HCEC 1CT (cell line): ENCODE results near the gene CYTH3.
"Not testable (repeated sequence)": the region's sequence is repeated elsewhere in the genome, so short reads cannot be mapped to it uniquely, and the experiment has no call there.

Experiments
- DNase-seq: peaks from one replicate; pipeline ENCODE4 v3.0.0-alpha.2; 2017

CYTH3 gene

DNA sequence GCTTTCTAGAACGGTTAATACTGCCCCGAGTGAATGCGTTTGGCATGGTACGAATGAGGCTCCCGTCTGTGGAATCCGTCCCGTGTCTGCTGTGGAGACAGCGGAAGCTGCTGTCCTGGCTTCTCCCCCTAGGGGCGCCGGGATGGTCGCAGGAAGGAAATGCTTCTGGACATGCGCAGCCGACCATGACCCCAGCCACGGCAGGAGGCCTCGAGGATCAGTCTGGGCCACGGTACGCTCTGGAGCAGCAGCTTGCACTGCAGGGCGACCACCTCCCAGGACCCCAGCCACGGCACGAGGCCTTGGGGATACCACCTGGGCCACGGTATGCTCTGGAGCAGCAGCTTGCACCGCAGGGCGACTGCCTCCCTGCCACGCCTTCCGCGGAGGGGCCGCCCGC is 107.9 kb downstream of the CYTH3 start:
- no peak for DNase-seq

DNA sequence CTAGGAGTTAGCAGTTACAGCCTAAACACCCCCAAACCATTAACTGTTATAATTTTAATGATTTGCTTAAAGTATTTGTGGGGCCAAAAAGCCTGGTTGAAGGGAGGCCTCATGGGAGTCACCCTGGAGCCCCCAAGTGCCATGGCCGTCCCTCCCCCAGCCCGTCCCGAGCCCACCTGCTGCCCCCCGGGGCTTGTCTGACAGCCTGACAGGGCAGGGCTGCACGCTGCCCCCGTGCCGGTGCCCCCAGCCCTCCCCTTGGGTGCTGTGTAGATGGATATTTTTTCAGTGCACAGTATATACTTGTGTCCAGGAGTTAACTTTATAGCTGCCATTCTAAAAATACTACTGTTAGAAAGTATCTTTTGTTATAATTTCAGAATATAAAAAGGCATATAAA is 108.4 kb downstream of the CYTH3 start:
- no peak for DNase-seq

DNA sequence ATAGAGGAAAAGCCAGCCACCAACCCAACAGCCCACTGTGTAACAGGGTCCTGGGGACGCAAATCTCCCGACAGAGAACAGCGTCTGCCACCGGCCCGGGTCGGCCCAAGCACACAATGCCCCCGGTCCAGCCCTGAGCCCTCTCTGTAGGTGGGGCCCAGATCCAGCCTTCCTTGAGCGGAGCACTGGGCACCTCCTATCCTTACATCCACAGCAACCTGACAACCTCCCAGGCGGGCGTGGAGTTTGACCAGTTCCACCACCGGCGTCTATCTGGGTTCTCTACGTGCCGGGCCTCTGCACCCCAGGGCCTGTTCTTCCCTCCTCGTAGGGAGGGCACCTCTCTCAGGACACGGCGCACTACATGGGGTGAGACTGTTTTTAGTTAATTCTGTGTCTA is 109.0 kb downstream of the CYTH3 start:
- no peak for DNase-seq

DNA sequence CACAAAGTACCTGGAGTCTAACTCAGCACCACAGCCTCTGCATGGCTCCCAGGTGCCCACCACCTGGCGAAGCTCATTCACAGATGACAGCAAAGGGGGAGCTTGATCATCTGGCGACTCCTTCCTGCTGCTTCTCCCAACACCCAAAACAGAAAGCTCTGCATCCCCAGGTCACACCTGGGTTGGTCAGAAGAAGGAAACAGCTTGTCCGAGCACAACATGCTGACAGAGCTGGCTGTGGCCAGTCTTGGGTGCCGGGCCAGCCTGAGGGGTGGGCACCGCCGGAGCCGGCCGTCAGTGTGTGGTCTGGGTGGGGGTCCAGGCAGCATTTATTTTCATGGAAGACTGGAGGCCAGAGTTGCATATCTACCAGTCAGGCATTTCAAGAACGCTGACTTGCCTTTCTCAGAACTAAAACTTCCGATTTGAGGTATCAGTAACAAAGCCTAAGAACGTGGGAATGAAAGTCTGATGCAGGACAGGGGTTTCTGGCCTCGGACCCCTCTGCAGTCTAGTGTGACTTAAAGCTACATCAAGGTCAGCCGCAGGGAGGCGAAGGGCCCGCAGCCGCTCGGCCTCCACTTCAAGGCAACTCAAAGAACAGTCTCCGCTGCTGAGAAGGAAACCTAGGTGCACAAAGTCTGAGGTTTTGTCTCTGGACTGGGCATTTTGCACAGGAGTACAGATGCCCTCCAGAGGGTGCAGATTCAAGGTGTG is 109.6 kb downstream of the CYTH3 start:
- no peak for DNase-seq

DNA sequence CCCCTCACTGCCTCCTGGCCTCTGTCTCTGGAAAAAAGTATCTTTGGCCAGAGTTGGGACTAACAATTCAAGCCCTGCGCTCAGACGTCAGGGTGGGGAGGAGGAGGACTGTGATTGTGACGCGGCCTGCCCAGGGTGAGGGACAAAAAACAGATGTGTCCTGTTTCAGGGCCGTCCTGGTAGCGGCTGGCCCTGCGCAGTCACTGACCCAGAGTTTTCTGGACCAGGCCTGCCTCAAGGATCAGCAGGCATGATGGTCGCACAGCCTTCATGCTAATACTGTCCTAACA is 110.1 kb downstream of the CYTH3 start:
- no peak for DNase-seq

DNA sequence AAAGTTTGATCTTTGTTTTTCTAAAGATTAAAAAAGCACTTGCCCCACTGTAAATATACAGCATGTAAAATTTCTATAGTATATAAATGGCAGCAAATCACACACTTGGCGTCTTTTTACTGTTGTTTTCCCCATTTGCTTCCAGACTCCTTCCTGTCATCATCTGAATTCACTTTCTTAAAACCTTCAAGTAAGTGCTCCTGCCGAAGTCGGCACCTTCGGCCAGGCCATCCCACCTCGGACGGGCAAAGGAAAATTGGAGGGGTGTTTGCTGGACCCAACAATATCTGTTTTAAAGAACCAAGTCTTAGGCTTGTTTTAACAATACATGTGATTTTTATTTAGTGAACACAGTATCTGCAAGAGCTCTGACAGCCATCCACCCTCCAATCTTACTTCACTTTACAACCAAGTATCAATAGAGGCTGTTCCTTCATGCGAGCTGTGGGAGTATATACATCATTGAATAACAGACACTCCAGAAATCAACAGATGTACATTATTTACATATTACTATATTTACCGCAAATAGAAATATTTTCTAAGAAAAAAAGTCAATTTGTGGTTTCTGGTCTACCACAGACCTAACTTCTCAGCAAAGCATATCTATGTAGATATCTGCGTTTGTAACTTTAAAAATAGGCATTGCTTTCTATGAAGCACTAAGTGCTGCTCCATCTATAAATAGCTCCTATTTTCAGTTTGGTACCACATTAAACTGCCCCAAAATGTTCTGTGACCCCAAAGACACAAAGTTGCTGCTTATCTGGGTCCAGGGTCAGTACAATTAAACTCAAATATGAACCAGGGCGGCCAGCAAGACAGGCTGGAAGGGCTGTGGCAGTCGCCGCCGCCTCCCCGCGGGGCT is 110.7 kb downstream of the CYTH3 start:
- no peak for DNase-seq

DNA sequence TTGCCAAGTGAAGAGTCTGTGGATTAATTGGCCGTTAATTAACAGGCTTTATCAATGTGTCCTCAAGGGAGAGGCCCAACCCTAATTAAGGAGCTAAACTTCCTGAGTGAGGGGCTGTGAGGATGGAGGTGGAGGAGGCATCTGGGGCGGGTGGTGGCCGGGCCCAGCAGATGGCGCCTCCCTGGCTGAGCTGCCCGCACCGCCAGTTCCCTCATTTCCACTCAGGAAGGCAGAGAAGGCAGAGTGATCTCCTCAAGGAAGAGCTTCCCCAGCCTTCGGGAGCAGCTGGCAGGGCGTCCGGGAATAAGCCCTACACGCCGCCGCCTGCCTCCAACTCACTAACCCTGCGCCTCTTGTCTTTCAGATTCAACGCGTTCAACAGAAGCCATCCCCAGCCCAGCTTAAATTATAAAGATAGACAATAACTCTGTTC is 112.2 kb downstream of the CYTH3 start:
- peak; percentile 74 for DNase-seq

DNA sequence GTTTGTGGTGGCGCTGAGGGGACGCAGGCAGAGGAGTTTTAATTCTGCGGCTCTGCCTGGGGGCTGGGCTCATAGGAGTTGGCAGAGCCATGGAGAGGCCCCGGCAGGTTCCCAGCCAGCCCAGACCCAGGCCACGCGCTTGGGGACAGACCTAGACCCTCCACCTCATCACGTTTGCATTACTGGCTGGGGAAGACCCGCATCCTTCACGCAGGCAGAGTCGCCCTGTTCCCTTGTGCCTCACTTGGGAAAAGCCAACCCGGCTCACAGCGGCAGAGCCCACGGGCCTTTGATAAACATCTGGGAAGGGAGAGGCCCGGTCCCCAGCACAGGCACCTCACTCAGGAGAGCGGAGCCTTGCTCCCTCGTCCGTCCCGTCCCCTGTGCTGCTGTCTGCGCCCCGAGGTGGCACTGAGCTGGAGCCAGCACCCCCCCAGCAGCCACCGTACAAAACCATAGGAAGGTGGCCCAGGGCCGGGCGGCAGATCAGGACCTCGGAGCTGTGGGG is 112.8 kb downstream of the CYTH3 start:
- DNase-seq = no peak

DNA sequence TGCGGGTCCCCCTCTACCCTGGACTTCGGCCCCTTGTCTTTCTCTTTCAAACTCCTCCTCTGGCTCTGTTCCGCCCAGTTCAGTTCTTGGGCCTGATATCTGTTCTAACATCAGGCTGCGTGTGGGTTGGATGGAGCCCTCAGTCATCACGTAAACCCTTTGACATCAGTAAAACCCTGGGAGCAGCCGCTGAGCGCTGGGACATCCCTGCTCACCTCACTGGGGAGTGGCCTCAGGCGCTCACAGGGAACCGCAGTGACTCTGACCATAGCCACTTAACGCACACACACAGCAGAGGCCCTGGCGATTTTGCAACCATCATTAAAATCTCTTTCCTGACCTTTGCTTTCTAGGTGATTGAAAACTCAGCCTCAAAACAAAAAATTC is 113.3 kb downstream of the CYTH3 start:
- no peak for DNase-seq

DNA sequence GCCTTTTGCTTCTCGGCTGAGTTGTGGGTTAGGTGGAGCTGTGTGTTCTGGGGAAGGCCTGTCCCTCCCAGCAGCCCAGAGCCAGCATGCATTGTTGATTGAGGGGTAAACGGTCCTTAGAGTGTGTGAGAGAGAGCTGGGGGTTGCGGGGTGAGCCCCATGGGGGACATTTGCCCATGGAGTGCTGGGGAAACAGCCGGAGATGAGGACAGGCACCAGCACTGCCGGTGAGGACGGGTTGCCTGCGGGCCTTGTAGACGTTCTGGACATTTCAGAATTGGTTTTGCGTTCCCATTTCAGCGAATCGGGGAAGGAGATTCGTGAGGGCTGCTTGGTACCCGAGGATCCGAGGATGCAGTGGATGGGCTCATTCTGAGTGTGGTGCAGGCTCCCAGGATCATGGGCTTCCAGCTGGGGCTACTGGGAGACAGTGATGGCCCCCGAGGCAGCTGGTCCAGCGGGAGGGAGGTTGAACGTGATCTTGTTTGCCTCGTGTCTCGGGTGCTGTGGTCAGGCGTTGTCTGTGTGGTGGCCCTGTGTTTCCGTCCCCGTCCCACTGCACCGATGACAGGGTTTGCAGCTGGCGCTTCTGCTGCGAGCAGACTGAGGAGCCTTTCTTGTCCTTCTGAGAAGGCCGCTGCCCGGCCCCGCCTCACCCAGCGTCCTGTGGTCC is 113.9 kb downstream of the CYTH3 start:
- no peak for DNase-seq

DNA sequence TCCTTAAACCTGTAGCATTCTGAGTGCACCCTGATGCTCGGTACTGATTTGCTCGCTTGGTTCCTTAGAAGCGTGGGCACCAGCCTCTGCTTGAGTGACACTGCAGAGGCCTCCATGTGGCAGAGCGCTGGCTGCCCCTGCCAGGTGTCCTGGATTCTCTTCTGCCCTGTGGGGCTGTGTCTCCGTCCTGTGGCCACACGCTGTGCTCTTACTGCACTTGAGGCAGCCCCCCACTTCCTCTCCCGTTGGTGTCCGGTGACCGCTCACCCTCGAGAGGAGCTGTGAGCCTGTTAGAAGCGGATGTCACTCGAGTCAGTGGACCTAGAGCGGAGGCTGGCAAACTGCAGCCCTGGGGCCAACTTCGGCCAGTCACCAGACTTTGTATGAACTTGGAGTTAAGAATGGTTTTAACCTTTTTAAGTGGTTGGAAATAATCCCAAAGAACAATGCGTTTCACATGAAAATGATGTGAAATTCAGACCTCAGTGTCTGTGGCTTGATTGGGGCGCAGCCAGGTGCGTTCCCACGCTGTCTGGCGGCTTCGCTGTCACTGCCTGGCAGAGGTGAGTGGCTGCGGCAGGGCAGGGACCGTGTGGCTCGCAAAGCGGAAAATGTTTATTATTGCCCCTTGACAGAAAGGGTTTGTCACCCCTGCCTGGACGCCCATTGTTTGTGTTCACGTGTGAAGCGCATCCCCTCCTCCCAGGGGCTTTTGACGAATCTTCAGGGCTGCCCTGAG is 114.6 kb downstream of the CYTH3 start:
- no peak for DNase-seq

DNA sequence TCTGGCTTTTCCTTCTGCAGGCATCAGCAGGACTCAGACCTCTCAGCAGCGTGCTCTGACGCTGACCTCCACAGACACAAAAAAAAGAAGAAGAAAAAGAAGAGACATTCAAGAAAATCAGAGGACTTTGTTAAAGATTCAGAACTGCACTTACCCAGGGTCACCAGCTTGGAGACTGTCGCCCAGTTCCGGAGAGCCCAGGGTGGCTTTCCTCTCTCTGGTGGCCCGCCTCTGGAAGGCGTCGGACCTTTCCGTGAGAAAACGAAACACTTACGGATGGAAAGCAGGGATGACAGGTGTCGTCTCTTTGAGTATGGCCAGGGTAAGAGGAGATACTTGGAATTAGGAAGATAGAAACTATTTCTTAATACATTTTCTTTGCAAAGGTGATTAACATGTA is 115.7 kb downstream of the CYTH3 start:
- DNase-seq = no peak

DNA sequence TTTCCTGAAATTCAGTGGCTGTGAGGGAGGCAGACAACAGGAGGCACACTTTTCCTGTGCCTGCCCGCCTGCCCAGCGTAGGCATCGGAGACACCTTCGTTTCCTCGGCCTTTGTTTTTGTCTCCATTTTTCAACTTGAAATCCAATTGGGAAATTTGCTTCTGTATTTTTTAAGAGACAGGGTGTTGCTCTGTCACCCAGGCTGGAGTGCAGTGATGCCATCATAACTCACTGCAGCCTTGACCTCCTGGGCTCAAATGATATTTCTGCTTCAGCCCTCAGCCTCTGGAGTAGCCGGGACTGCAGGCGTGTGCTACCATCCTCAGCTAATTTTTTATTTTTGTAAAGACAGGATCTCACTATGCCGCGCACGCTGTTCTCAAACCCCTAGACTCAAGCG is 116.8 kb downstream of the CYTH3 start:
- no peak for DNase-seq

DNA sequence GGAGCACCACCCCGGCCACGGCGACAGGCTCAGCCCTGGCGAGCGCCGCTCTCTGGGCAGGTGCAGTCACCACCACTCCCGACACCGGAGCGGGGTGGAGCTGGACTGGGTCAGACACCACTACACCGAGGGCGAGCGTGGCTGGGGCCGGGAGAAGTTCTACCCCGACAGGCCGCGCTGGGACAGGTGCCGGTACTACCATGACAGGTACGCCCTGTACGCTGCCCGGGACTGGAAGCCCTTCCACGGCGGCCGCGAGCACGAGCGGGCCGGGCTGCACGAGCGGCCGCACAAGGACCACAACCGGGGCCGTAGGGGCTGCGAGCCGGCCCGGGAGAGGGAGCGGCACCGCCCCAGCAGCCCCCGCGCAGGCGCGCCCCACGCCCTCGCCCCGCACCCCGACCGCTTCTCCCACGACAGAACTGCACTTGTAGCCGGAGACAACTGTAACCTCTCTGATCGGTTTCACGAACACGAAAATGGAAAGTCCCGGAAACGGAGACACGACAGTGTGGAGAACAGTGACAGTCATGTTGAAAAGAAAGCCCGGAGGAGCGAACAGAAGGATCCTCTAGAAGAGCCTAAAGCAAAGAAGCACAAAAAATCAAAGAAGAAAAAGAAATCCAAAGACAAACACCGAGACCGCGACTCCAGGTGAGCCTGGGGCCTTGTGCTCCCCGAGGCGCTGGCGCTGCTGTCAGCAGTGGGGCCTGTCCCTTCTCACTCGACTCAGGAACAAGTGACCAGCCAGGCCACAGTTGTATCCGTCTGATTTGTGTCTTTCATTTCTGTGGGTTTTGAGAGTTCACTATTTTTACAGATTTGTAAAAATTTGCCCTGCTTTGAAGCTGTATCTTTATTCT is 117.7 kb downstream of the CYTH3 start:
- DNase-seq = no peak

DNA sequence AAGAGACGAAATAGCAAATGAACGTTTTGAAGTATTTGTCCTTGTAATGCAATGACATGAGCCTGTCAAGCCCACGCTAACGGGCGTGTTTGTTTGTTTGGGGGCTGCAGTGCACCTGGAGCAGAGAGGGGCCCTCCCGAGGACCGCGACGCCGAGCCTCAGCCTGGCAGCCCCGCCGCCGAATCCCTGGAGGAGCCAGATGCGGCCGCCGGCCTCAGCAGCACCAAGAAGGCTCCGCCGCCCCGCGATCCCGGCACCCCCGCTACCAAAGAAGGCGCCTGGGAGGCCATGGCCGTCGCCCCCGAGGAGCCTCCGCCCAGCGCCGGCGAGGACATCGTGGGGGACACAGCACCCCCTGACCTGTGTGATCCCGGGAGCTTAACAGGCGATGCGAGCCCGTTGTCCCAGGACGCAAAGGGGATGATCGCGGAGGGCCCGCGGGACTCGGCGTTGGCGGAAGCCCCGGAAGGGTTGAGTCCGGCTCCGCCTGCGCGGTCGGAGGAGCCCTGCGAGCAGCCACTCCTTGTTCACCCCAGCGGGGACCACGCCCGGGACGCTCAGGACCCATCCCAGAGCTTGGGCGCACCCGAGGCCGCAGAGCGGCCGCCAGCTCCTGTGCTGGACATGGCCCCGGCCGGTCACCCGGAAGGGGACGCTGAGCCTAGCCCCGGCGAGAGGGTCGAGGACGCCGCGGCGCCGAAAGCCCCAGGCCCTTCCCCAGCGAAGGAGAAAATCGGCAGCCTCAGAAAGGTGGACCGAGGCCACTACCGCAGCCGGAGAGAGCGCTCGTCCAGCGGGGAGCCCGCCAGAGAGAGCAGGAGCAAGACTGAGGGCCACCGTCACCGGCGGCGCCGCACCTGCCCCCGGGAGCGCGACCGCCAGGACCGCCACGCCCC is 118.5 kb downstream of the CYTH3 start:
- no peak for DNase-seq

DNA sequence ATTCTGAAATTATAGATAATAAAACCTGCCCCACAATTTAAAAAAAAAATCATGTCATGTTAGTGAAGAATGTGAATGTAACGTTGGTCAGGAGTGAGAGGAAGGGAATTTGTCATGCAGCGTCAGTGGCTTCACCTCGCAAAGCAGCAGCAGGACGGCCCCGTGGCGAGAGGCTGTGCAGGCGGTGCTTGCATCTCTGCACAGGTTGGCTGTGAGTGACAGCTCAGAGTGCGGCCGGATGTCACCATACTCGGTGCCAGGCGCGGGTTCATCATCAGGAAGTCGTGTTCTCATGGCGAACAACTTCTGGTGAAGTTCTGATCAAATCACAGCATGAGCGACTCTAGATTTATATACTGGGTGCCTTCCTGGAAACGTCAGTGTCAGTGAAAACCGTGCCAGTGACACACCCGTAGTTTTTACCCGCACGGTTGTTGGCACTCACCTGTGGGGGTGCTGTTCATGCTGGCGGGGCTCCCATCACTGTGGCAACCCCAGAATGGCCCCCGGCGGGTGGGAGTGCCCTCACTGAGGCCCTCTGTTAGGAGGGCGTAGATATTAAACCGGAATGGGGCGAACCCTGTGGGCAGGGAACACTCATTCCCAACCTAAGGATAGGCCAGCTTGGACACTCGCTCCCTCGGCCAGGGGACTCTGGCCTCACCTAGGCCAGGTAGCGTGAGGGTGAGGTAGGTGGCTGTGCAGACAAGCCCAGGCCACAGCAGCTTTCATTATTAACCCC is 120.3 kb downstream of the CYTH3 start:
- DNase-seq = no peak

DNA sequence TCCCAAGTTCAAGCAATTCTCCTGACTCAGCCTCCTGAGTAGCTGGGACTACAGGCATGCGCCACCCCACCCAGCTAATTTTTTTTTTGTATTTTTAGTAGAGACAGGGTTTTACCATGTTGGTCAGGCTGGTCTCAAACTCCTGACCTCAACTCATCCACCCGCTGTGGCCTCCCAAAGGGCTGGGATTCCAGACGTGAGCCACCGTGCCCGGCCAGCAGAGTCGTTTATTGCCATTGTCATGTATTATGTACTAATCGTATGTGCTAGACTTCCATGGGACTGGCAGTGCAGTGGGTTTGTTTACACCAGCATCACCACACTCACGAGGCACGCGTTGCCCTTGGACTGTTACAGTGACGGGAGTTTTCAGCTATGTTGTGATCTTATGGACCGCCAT is 120.9 kb downstream of the CYTH3 start:
- DNase-seq = not testable (repeated sequence)

DNA sequence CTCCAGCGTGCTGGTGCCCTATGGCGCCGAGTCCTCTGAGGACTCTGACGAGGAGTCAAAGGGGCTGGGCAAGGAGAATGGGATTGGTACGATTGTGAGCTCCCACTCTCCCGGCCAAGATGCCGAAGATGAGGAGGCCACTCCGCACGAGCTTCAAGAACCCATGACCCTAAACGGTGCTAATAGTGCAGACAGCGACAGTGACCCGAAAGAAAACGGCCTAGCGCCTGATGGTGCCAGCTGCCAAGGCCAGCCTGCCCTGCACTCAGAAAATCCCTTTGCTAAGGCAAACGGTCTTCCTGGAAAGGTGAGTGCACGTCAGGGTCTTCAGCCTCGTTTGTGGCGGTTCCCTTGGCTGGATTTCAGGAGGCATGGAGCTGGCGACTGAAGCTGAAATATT is 122.4 kb downstream of the CYTH3 start:
- DNase-seq = no peak

DNA sequence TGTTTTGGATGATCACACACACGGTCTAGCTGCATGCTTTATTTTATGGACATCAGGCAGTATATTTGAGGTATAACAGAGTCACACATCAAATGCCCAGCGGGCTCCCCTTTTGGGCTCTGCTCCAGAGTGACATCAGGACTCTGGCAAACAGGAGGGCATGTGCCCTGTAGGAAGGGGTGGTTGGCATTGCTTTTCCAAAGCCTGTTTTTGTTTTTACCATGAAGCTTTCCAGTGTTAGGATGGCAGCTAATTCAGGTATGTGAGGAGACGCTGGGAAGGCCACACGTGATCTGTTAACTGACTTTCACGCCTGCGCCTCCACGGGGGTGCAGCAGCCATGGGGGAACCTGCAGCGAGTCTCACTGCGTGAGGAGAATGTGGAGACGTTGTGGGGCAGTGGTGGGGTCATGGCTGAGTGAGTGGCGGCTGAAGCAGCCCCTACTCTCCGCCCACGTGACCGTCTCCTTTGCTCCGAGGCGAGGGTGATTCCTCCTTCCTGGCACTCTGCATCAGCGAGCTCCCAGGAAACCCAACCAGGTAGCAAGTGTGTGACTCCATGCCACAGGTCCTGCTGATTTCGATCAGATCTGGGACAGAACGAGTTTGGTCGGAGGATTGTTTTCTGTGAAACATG is 123.6 kb downstream of the CYTH3 start:
- DNase-seq = no peak

DNA sequence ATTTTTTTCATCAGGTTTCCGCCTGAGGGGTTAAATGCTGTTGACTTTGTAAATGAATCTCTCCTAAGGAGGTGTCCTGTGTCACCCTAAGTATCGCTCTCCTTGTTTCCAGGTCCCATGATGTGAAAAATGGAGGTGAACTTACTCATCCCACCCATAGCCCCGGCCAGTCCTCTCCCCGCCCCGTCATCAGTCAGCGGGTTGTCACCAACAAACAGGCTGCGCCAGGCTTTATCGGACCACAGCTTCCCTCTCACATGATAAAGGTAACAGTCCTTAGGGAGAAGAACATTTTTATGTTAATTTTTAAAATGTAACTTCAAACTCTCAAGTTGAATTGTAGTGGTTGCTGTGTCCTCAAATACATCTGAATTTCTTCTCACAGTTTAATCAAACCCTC is 124.8 kb downstream of the CYTH3 start:
- no peak for DNase-seq
